ENCODE data around the gene CASP5. TPM values are rescaled to one million over a fixed set of nuclear protein-coding genes. Genes with fewer than 3 reads are reported as not detected.

Gene CASP5
- total RNA-seq, 4 donors from 2014 or later = 0.50 to 0.57 TPM; not detected in 2

DNA sequence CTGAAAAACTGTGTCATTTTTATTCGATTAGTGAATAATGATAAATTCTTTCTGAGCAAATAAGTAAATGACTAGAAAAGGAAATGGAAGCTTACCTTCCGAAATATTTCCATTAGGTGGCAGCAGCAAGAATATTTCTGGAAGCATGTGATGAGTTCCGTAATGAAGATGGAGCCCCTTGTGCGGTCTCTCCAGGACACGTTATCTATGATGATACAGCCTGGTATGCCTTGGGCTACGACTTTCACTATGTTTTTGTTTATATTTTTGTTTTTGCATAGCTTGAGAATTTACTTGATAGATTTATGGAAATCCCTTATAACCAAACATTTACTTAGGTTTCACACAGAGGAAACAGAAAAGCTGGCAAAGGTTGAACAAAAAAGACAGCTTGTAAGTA, 25.7 kb downstream of the CASP5 start:
- intact Hi-C loops (cut with DNase I) = no loop called here
- Histone ChIP-seq H3K9me3 (no peaks in the 10 kb centered on the region), H3K4me3 (no peak overlapping the region), H3K27ac (replicated peaks in 1 of 4) (no peak overlapping the region), H3K36me3 (no peaks in the 10 kb centered on the region), H3K27me3 (no peaks in the 10 kb centered on the region), H3K4me1 (no peaks in the 10 kb centered on the region)
- DNase-seq (ENCODE audit: extremely low spot score) = no peak
- TF ChIP-seq POLR2A (IDR thresholded peaks at IDR 0.05; ENCODE audit: low read depth) = no peak
- TF ChIP-seq, protein P1, sequence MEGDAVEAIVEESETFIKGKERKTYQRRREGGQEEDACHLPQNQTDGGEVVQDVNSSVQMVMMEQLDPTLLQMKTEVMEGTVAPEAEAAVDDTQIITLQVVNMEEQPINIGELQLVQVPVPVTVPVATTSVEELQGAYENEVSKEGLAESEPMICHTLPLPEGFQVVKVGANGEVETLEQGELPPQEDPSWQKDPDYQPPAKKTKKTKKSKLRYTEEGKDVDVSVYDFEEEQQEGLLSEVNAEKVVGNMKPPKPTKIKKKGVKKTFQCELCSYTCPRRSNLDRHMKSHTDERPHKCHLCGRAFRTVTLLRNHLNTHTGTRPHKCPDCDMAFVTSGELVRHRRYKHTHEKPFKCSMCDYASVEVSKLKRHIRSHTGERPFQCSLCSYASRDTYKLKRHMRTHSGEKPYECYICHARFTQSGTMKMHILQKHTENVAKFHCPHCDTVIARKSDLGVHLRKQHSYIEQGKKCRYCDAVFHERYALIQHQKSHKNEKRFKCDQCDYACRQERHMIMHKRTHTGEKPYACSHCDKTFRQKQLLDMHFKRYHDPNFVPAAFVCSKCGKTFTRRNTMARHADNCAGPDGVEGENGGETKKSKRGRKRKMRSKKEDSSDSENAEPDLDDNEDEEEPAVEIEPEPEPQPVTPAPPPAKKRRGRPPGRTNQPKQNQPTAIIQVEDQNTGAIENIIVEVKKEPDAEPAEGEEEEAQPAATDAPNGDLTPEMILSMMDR (IDR thresholded peaks at IDR 0.05) = no peak
- no peak for TF ChIP-seq POLR2AphosphoS5 (IDR thresholded peaks at IDR 0.05)
- 84% methylated on average over 6 of the region's 6 CpGs for WGBS

DNA sequence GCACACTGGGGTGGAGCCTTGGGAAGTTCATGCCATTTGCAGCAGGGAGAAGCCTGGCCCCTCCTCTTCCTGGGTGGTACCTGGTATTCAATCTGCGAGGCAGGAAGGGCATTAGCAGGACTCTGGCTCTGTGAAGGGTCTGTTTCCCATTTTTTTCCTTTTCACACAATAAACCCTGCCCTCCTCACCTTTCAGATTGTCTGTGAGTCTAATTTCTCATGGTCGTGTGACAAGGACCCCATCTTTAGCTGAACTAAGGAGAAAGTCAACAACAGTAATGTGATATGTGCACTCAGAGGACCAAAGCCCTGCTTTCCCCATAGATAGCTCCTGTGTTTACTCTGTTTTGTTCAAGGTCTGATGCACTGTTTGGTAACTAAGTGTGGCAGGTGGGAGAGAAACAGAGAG, 28.0 kb downstream of the CASP5 start:
- no peaks in the 10 kb centered on the region for H3K9me3 ChIP-seq
- no peaks in the 10 kb centered on the region for H3K36me3 ChIP-seq
- WGBS = 63% methylated on average over 2 of the region's 2 CpGs
- no peak overlapping the region for H3K4me3 ChIP-seq
- DNase-seq (ENCODE audit: extremely low spot score) = no peak
- no peak overlapping the region for H3K27ac ChIP-seq (replicated peaks in 1 of 4)
- no peaks in the 10 kb centered on the region for H3K4me1 ChIP-seq
- TF ChIP-seq EP300 (IDR thresholded peaks at IDR 0.05) = no peak
- TF ChIP-seq, protein P1 (IDR thresholded peaks at IDR 0.05) = no peak
- no peak for TF ChIP-seq POLR2AphosphoS5 (IDR thresholded peaks at IDR 0.05)
- no peak for TF ChIP-seq POLR2A (IDR thresholded peaks at IDR 0.05; ENCODE audit: low read depth)
- intact Hi-C loops (cut with DNase I) = no loop called here
- no peaks in the 10 kb centered on the region for H3K27me3 ChIP-seq

- TF ChIP-seq EP300 (IDR thresholded peaks at IDR 0.05) = no peak
- no peak for TF ChIP-seq POLR2A (IDR thresholded peaks at IDR 0.05; ENCODE audit: low read depth)
- TF ChIP-seq, protein P1 (IDR thresholded peaks at IDR 0.05) = no peak
- TF ChIP-seq POLR2AphosphoS5 (IDR thresholded peaks at IDR 0.05) = no peak
- no peak for DNase-seq (ENCODE audit: extremely low spot score)
- Histone ChIP-seq H3K4me1 (no peaks in the 10 kb centered on the region), H3K36me3 (no peaks in the 10 kb centered on the region), H3K27me3 (no peaks in the 10 kb centered on the region), H3K27ac (replicated peaks in 1 of 4) (no peak overlapping the region), H3K4me3 (no peak overlapping the region), H3K9me3 (peaks cover 0 to 9% (median 0%) of the 10 kb centered on the region in 4 donors)
- WGBS = 71% methylated on average over 1 of the region's 1 CpG
- intact Hi-C loops (cut with DNase I) = no loop called here
Measured at GRCh38 chr11:104992781-104993180, 30.2 kb downstream of the CASP5 start.

DNA sequence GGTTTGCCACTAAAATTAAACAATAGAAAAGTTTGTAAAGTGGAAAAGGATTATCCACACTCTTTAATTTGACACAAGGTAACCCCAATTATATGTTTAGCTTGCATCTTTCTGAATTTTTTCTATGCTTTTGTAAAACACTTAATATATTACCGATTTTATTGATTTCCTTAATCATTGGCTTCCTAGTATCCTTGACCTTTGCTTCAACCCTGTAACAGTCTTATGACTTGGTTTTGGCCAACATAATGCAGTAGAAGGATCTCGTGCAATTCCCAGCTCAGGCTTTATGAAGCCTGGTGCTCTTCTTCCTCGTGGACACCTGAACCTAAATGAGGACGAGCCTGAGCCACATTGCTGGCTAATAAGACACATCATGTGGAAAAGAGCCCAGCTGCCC, 31.0 kb downstream of the CASP5 start:
- Histone ChIP-seq H3K27me3 (no peaks in the 10 kb centered on the region), H3K27ac (replicated peaks in 1 of 4) (no peak overlapping the region), H3K4me1 (no peaks in the 10 kb centered on the region), H3K4me3 (no peak overlapping the region), H3K36me3 (no peaks in the 10 kb centered on the region), H3K9me3 (peaks cover 0 to 9% (median 0%) of the 10 kb centered on the region in 4 donors)
- TF ChIP-seq POLR2AphosphoS5 (IDR thresholded peaks at IDR 0.05) = no peak
- TF ChIP-seq POLR2A (IDR thresholded peaks at IDR 0.05; ENCODE audit: low read depth) = no peak
- TF ChIP-seq, protein P1 (IDR thresholded peaks at IDR 0.05) = no peak
- no peak for TF ChIP-seq EP300 (IDR thresholded peaks at IDR 0.05)
- intact Hi-C loops (cut with DNase I) = no loop called here
- WGBS = 94% methylated on average over 4 of the region's 4 CpGs
- no peak for DNase-seq (ENCODE audit: extremely low spot score)

DNA sequence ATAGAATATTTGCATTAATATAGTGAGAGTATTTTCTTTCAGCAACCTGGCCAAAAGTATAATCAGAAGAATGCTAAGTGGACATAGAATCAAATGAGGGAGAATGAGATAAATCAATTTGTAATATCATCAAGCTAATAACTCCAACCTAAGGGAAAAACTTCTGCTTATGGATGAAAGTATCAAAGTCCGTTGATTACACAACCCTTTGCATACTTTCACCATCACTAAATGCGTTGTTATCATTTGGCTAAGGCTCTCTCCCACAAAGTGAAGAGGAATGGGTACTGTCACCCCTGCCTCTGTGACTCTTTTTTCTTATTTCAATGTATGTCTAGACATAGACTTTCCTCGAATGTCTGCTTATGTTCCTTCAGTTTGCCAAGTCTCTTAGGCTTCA, 38.2 kb downstream of the CASP5 start:
- Histone ChIP-seq H3K9me3 (peaks cover 0 to 9% (median 0%) of the 10 kb centered on the region in 4 donors), H3K4me3 (no peak overlapping the region), H3K4me1 (no peaks in the 10 kb centered on the region), H3K36me3 (no peaks in the 10 kb centered on the region), H3K27me3 (no peaks in the 10 kb centered on the region), H3K27ac (replicated peaks in 1 of 4) (no peak overlapping the region)
- intact Hi-C loops (cut with DNase I) = no loop called here
- DNase-seq (ENCODE audit: extremely low spot score) = no peak
- no peak for TF ChIP-seq POLR2A (IDR thresholded peaks at IDR 0.05; ENCODE audit: low read depth)
- TF ChIP-seq, protein P1 (IDR thresholded peaks at IDR 0.05) = no peak
- no peak for TF ChIP-seq POLR2AphosphoS5 (IDR thresholded peaks at IDR 0.05)
- no peak for TF ChIP-seq EP300 (IDR thresholded peaks at IDR 0.05)
- 89% methylated on average over 3 of the region's 3 CpGs for WGBS

All from esophagus muscularis mucosa (tissue), 4 donors.